K562 (cell line): Measurements from ENCODE around the gene BZW2. TPM values are rescaled to one million over a fixed set of nuclear protein-coding genes. Genes with fewer than 3 reads are reported as not detected.

Experiments used
- ATAC-seq: fragments of 200-7000 bp; cut with Tn5 transposase; 3 replicates; pipeline ENCODE4 v1.9.1; 2020; ENCODE audit warnings: moderate library complexity
- BruUV-seq: library from RNA; stranded (reverse); fragments of 400-500 nt; replicated peaks from 2 replicates; lab custom pipeline; 2021; lab: Mats Ljungman, UMichigan
- CTCF ChIA-PET: fragments of 300-600 bp; formaldehyde crosslinking; extraction: SDS; loops from one replicate; lab custom pipeline; 2021; ENCODE audit warnings: low intra/inter-chr PET ratio; lab: Yijun Ruan, JAX
- POLR2A ChIA-PET: fragments of 300-600, 350-650 bp; sonication (Branson Sonifier 250); formaldehyde crosslinking; extraction: SDS; loops from one replicate; lab custom pipeline; 2021; ENCODE audit warnings: antibody characterized with exemption, inconsistent platforms; lab: Yijun Ruan, JAX
- DNase-seq, 4 experiments: peaks; one replicate each; pipeline versions ENCODE4 v3.0.0 to v3.0.0-alpha.2; 2011 to 2018; ENCODE audit warnings: low spot score in 3 of 4, mixed read lengths in 3 of 4; ENCODE audit errors: extremely low read depth in 1 of 4
- FAIRE-seq: peaks from 2 replicates; lab custom pipeline; 2011; peaks lifted over from hg19 to GRCh38; lab: Jason Lieb, UNC
- H2AFZ ChIP-seq: 2 replicates; pipeline ENCODE4 v1.6.0; 2011; ENCODE audit warnings: low read depth, low read length, control low read depth, inconsistent platforms
- H3K27ac ChIP-seq: fragments of 200-600 bp; 3 replicates; pipeline ENCODE4 v1.8.0; 2011; ENCODE audit warnings: low read depth, mild to moderate bottlenecking, control low read depth, inconsistent platforms, low read length, moderate library complexity, mixed read lengths; ENCODE audit errors: extremely low read depth
- H3K27me3 ChIP-seq, 2 experiments: fragments of 300-600 bp in 1 of 2; 2 replicates in 1 of 2; 3 replicates in 1 of 2; pipeline versions ENCODE4 v1.6.0 to v1.8.0; 2011; ENCODE audit warnings: inconsistent platforms in 2 of 2, low read length in 2 of 2, mild to moderate bottlenecking in 1 of 2, mixed read lengths in 1 of 2, moderate library complexity in 1 of 2; ENCODE audit not compliant: control insufficient read depth in 2 of 2, insufficient read depth in 2 of 2
- H3K36me3 ChIP-seq: fragments of 300-600 bp; 3 replicates; pipeline ENCODE4 v1.8.0; 2011; ENCODE audit warnings: mild to moderate bottlenecking, low read length, inconsistent platforms; ENCODE audit not compliant: control insufficient read depth, insufficient read depth
- H3K4me1 ChIP-seq, 2 experiments: fragments of 200-600 bp in 1 of 2; replicated peaks in 1 of 2; 2 replicates in 1 of 2; 3 replicates in 1 of 2; pipeline versions ENCODE4 v1.5.1 to v1.8.0; 2011; ENCODE audit warnings: inconsistent platforms in 2 of 2, low read length in 2 of 2, mild to moderate bottlenecking in 1 of 2, mixed read lengths in 1 of 2, moderate library complexity in 1 of 2; ENCODE audit not compliant: control insufficient read depth in 2 of 2, insufficient read depth in 2 of 2
- H3K4me2 ChIP-seq: 2 replicates; pipeline ENCODE4 v1.6.1; 2011; ENCODE audit warnings: low read length, control low read depth, inconsistent platforms, mixed read lengths; ENCODE audit not compliant: insufficient read depth
- H3K4me3 ChIP-seq: fragments of 200-600 bp; sonication (generic), shearing (Covaris generic); 2 replicates; pipeline ENCODE4 v1.5.1; 2016; ENCODE audit warnings: control low read depth, inconsistent platforms
- H3K79me2 ChIP-seq: fragments of 200-600 bp; 3 replicates; pipeline ENCODE4 v1.8.0; 2011; ENCODE audit warnings: low read length, inconsistent platforms; ENCODE audit not compliant: control insufficient read depth, insufficient read depth
- H3K9ac ChIP-seq, 2 experiments: 2 replicates each; pipeline versions ENCODE4 v1.6.0 to v1.6.1; 2011; ENCODE audit warnings: low read depth in 2 of 2, low read length in 2 of 2, control low read depth in 1 of 2, inconsistent platforms in 1 of 2, mild to moderate bottlenecking in 1 of 2, mixed read lengths in 1 of 2; ENCODE audit not compliant: insufficient read depth in 1 of 2
- H3K9me1 ChIP-seq: one replicate; pipeline ENCODE4 v1.6.0; 2011; ENCODE audit warnings: inconsistent platforms, mild to moderate bottlenecking, low read length, moderate library complexity; ENCODE audit not compliant: control insufficient read depth, insufficient read depth
- H3K9me3 ChIP-seq: replicated peaks from 2 replicates; pipeline ENCODE4 v1.5.1; 2011; ENCODE audit warnings: low read depth, low read length, inconsistent platforms; ENCODE audit not compliant: control insufficient read depth, insufficient read depth
- H4K20me1 ChIP-seq: replicated peaks from 2 replicates; pipeline ENCODE4 v1.6.1; 2011; ENCODE audit warnings: low read length, inconsistent platforms, mixed read lengths; ENCODE audit not compliant: control insufficient read depth, insufficient read depth
- ATF3 ChIP-seq, 2 experiments: fragments of 450-650 bp in 1 of 2; sonication (generic) in 1 of 2; formaldehyde crosslinking in 1 of 2; IDR thresholded peaks in 1 of 2; conservative IDR thresholded peaks in 1 of 2; 2 replicates each; pipeline versions ENCODE4 v1.6.1 to v1.8.1; 2016 to 2023; ENCODE audit warnings: mild to moderate bottlenecking in 2 of 2, moderate library complexity in 2 of 2, inconsistent platforms in 1 of 2, missing genetic modification reagents in 1 of 2
- CEBPZ ChIP-seq: fragments of 150-350 bp; IDR thresholded peaks from 2 replicates; pipeline ENCODE4 v1.6.1; 2014; ENCODE audit warnings: low read depth, mild to moderate bottlenecking, low read length, borderline replicate concordance
- CTCF ChIP-seq, 3 experiments: IDR thresholded peaks in 2 of 3; conservative IDR thresholded peaks in 1 of 3; 2 replicates each; pipeline ENCODE4 v1.5.1; 2011 to 2012; ENCODE audit warnings: low read length in 3 of 3, mild to moderate bottlenecking in 3 of 3, control low read depth in 2 of 3, improper control_type of control experiment in 1 of 3, inconsistent platforms in 1 of 3, low read depth in 1 of 3, mixed read lengths in 1 of 3, moderate library complexity in 1 of 3; ENCODE audit not compliant: insufficient read depth in 2 of 3
- EHMT2 ChIP-seq: fragments of 450-650 bp; IDR thresholded peaks from 2 replicates; pipeline ENCODE4 v1.6.1; 2018; ENCODE audit warnings: antibody characterized with exemption
- HNRNPH1 ChIP-seq: fragments of 200-400 bp; formaldehyde crosslinking; optimal IDR thresholded peaks from 2 replicates; pipeline ENCODE3; 2017; ENCODE audit warnings: low read depth, mild to moderate bottlenecking, low read length, moderate library complexity
- NFE2 ChIP-seq: IDR thresholded peaks from 2 replicates; pipeline ENCODE4 v1.6.1; 2014; ENCODE audit warnings: antibody characterized with exemption, low read depth
- PKNOX1 ChIP-seq: fragments of 450-650 bp; IDR thresholded peaks from 2 replicates; pipeline ENCODE4 v1.6.1; 2016
- THRB ChIP-seq: fragments of 450-650 bp; formaldehyde crosslinking; conservative IDR thresholded peaks from 2 replicates; pipeline ENCODE4 v1.4.0; 2022; ENCODE audit warnings: mild to moderate bottlenecking, missing genetic modification characterization
- ZC3H4 ChIP-seq: sonication (generic); formaldehyde crosslinking; IDR thresholded peaks from 2 replicates; pipeline ENCODE4 v1.9.0; 2021; ENCODE audit warnings: missing genetic modification reagents, borderline replicate concordance
- WGBS: fragments of 100-300 bp; shearing (Covaris generic); methylation state at CpG from one replicate; pipeline ENCODE4 v1.1.6; 2016; ENCODE audit warnings: low coverage, mixed read lengths; ENCODE audit not compliant: insufficient coverage; ENCODE audit errors: missing lambda C conversion rate; 5-methylcytosine and 5-hydroxymethylcytosine counted together
- in situ Hi-C: fragments of 300-500 bp; cut with MboI; formaldehyde crosslinking; loops from 4 replicates; pipeline ENCODE4 v1.15.0; 2018; ENCODE audit warnings: inconsistent platforms, mixed read lengths
- intact Hi-C: fragments of 100-400 bp; cut with micrococcal nuclease; formaldehyde crosslinking; loops from 2 replicates; pipeline ENCODE4 v1.14.2; 2022
- polyA plus RNA-seq, 8 experiments: library from polyadenylated mRNA; depleted of rRNA in 4 of 8; stranded (reverse) in 5 of 8; unstranded in 3 of 8; fragments of >200 nt; fragmentation: Nextera tagmentation in 2 of 8; fragmentation: Illumina TruSeq in 1 of 8; extraction: Ambion mirVana in 2 of 8; extraction: Trizol in 1 of 8; gene quantifications; 2 replicates each; pipeline versions ENCODE4 v1.2.1 to v1.2.3, GENCODE V29; 2011 to 2014; ENCODE audit warnings: inconsistent platforms in 1 of 8, missing spikeins in 1 of 8
- total RNA-seq, 7 experiments: library from RNA; depleted of rRNA in 6 of 7; stranded (reverse); fragments of >200 nt in 6 of 7; fragmentation: Illumina TruSeq in 2 of 7; extraction: Trizol in 2 of 7; gene quantifications; 2 replicates each; pipeline versions ENCODE4 v1.2.1 to v1.2.3, GENCODE V29; 2011 to 2021; ENCODE audit warnings: low replicate concordance in 1 of 7

The BZW2 gene
- total and polyA plus RNA-seq, 9 of the 15 experiments (the other 6 are each of a cell fraction or from before 2014, with no cell fraction given) = 140 to 316 (median 173) TPM

GRCh38 chr7:16727736-16728135 is 81.8 kb downstream of the BZW2 start:
- no peak for FAIRE-seq
- Histone ChIP-seq H2AFZ (no peak overlapping the region), H4K20me1 (no peaks in the 10 kb centered on the region), H3K36me3 (no peaks in the 10 kb centered on the region), H3K9me3 (no peaks in the 10 kb centered on the region), H3K9ac (no peak overlapping the region), H3K79me2 (no peaks in the 10 kb centered on the region), H3K4me1 (no peaks in the 10 kb centered on the region; a peak in 2 of 5 replicates), H3K4me2 (no peak overlapping the region), H3K4me3 (no peak overlapping the region), H3K27me3 (no peaks in the 10 kb centered on the region), H3K9me1 (no peaks in the 10 kb centered on the region), H3K27ac (no peak overlapping the region)
- POLR2A ChIA-PET = interaction anchor here (1.4 kb wide), 1 partner anchor 10 kb away, joined by 3 read pairs; no protein-coding TSS in a partner anchor
- BruUV-seq = no TSS peak
- WGBS = 55% methylated on average over 4 of the region's 4 CpGs
- in situ Hi-C loops = no loop called here
- CTCF ChIA-PET = no interaction called here
- peak; percentile 34; the same call in 2 of the 3 replicates for ATAC-seq
- DNase-seq = no peak
- intact Hi-C loops = no loop called here
- TF ChIP-seq CTCF (IDR thresholded peaks at IDR 0.05 in 2 of 3, conservative IDR thresholded peaks at IDR 0.05 in 1 of 3; ENCODE audit: insufficient read depth in 2 of 3, low read depth in 1 of 3, low read length in 3 of 3) (no peak), HNRNPH1 (no peak), THRB (no peak), ZC3H4 (CRISPR knock-in tag) (no peak), ATF3 (IDR thresholded peaks at IDR 0.05) (peak; percentile 48), ATF3 (CRISPR knock-in tag; conservative IDR thresholded peaks at IDR 0.05) (no peak), PKNOX1 (0 out of 2 replicates have a peak, but pooled peaks have one; percentile 41), NFE2 (peak; percentile 37; the same call in 1 of the 2 replicates), EHMT2 (no peak), CEBPZ (no peak)
